Type B pancreatic cell (in vitro differentiated cells): ENCODE measurements around the gene NCOA4. TPM values are rescaled to one million over a fixed set of nuclear protein-coding genes. Genes with fewer than 3 reads are reported as not detected.
A peak's percentile ranks its signal among the peaks of the same experiment; 100 is the strongest.

Experiments used
- DNase-seq: peaks from one replicate; pipeline ENCODE4 v3.0.0; 2021; ENCODE audit warnings: mixed read lengths; ENCODE audit not compliant: unreplicated experiment; ENCODE audit errors: extremely low spot score
- H3K27ac Mint-ChIP-seq: 2 replicates; pipeline ENCODE4 v1.8.0; 2021; ENCODE audit warnings: mild to moderate bottlenecking, mixed read lengths
- H3K27me3 Mint-ChIP-seq: 2 replicates; pipeline ENCODE4 v1.8.0; 2021; ENCODE audit warnings: mixed read lengths
- H3K36me3 Mint-ChIP-seq: 2 replicates; pipeline ENCODE4 v1.8.0; 2021; ENCODE audit warnings: mixed read lengths
- H3K4me1 Mint-ChIP-seq: one replicate; pipeline ENCODE4 v1.8.0; 2021; ENCODE audit warnings: mixed read lengths; ENCODE audit not compliant: unreplicated experiment
- H3K4me3 Mint-ChIP-seq: 2 replicates; pipeline ENCODE4 v1.8.0; 2021; ENCODE audit warnings: mild to moderate bottlenecking, mixed read lengths
- H3K9me3 Mint-ChIP-seq: 2 replicates; pipeline ENCODE4 v1.8.0; 2021; ENCODE audit warnings: mixed read lengths
- long read RNA-seq: library from polyadenylated mRNA; unstranded; transcript quantifications from one replicate; pipeline ENCODE4 v2.0.0, GENCODE V29; 2020
- total RNA-seq: library from RNA; stranded (reverse); gene quantifications from 2 replicates; pipeline ENCODE4 v1.2.1, GENCODE V29; 2021; ENCODE audit warnings: low replicate concordance
- TF ChIP-seq, protein P1 (sequence below): fragments of 200-600 bp; sonication (generic); conservative IDR thresholded peaks from 2 replicates; pipeline ENCODE4 v1.5.0; 2021; ENCODE audit warnings: antibody characterized with exemption, mild to moderate bottlenecking

The NCOA4 gene
- total RNA-seq: 105 and 135 TPM in 2 replicates
- long read RNA-seq, transcript NCOA4-207 (10 exons, 3,489 nt): minor isoform, 9 of 442 reads
- long read RNA-seq, transcript NCOA4-204 (10 exons, 3,549 nt): major isoform, 284 of 442 reads
- long read RNA-seq, partial matches to known transcripts: 91 of 442 reads
- long read RNA-seq, other reads (novel, unspliced or antisense): 54 of 442 reads

DNA sequence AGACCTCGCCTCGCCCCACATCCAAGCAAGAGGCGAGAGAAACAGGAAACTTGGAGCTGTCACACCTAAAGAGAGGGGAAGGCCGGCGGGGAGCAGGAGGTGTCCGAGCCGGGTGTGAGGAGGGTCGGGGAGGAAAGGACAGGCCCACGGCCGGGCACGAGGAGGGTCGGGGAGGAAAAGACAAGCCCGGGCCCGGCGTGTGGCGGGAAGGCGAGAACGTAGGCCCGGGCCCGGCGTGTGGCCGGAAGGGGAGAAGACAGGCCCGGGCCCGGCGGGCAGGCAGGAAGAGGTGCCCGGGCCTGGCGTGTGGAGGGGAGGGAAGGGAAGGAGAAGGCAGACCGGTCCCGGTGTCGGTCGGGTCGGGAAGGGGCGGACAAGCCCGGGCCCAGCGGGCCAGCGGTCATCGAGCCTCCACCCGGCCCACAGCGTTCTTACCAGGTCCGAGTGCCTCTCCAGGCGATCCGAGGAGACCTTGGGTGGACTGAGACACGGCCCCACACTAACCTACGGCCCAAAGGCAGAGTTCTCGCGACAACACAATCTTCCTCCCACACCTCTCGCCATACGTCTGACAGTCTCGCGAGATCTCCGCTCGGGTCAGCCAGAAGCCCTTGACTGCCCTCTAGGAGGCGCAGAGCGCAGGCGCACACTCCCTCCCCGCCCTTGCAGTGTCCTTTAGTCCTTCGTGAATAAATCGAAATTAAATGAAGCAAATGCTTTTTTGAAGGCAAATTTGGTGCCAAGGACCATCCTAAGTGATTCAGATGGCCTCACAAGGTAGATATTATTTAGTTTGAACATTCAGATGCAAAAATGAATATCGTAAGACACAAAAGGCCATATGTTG lies at the start of gene NCOA4:
Gene NCOA4 (minus strand): TSS at position 533 of the 847 bp plus-strand sequence. CDS start 13,943 bp downstream, outside the sequence.
- Mint-ChIP-seq H3K4me1 (peaks cover 36% of the 10 kb centered on the region), H3K27me3 (no peaks in the 10 kb centered on the region), H3K27ac (peak within 1 kb of the TSS; percentile 96), H3K9me3 (peaks cover 3% of the 10 kb centered on the region), H3K36me3 (peaks cover 8% of the 10 kb centered on the region), H3K4me3 (peak within 1 kb of the TSS; percentile 93)
- DNase-seq: peak; percentile 96
- TF ChIP-seq, protein P1, sequence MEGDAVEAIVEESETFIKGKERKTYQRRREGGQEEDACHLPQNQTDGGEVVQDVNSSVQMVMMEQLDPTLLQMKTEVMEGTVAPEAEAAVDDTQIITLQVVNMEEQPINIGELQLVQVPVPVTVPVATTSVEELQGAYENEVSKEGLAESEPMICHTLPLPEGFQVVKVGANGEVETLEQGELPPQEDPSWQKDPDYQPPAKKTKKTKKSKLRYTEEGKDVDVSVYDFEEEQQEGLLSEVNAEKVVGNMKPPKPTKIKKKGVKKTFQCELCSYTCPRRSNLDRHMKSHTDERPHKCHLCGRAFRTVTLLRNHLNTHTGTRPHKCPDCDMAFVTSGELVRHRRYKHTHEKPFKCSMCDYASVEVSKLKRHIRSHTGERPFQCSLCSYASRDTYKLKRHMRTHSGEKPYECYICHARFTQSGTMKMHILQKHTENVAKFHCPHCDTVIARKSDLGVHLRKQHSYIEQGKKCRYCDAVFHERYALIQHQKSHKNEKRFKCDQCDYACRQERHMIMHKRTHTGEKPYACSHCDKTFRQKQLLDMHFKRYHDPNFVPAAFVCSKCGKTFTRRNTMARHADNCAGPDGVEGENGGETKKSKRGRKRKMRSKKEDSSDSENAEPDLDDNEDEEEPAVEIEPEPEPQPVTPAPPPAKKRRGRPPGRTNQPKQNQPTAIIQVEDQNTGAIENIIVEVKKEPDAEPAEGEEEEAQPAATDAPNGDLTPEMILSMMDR: peak; percentile 77

DNA sequence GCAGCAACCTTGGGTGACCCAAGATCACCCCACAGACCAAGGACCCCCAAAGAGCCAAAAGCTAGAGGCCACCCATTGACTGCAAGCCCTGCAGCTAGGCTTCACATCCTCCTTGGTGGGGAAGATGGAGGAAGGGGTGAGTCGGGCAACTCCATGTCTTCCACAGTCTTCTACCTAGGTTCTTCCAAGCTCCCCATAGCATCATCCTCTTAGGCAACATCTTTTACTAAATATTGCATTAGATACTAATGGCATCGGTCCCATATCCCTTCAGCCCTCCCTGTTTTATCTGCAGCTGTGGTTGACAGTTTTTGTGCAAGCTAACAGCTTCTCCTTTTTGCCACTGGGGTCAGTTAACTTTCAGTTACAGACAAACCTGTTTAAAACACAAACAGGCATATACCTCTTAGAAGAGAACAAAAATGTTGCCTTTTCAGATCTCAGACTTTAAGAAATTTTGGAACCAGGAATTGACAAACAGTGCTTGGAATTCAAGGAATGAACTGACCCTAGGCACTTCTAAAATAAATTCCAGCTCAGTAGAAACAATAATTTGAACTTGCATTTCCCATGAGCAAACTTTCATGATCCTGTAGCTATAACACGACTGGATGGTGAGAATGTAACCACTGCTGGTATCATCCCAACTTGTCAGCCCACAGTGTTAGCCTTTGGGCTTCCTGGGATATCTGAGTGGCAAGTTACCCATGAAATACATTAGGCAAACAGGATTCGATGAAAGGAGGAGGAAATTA lies 49.6 kb upstream of the NCOA4 start:
- DNase-seq: no peak
- Mint-ChIP-seq H3K27ac (no peak overlapping the region), H3K9me3 (no peaks in the 10 kb centered on the region), H3K4me3 (no peak overlapping the region), H3K27me3 (peaks cover 3% of the 10 kb centered on the region), H3K4me1 (no peaks in the 10 kb centered on the region), H3K36me3 (no peaks in the 10 kb centered on the region)
- TF ChIP-seq, protein P1: no peak

DNA sequence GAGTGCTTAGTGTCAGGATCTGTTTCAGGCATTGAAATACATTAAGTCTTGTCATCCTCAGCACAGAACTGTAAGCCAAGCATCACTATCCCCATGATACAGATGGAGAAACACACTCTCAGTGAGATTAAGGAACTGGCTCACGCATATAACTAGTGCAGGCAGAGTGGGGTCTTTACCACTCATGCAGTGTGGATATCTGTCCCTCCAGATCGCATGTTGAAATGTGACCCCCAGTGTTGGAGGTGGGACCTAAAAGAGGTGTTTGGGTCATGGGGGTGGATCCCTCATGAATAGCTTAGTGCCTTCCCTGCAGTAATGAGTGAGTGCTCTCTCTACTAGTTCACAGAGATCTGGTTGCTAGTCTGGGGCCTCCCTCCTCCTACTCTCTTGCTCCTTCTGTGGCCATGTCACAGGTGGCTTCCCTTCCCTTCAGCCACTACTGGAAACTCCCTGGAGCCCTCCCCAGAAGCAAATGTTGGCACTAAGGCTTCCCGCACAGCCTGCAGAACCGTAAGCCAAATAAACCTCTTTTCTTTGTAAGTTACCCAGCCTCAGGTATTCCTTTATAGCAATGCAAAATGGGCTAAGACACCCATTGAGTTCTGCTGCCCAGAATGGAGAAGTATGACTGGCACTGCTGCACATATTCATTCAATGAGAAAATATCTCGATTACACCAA lies 47.4 kb upstream of the NCOA4 start:
- H3K27ac Mint-ChIP-seq: no peak overlapping the region
- no peak for DNase-seq
- no peak overlapping the region for H3K4me3 Mint-ChIP-seq
- no peaks in the 10 kb centered on the region for H3K4me1 Mint-ChIP-seq
- TF ChIP-seq, protein P1: no peak
- no peaks in the 10 kb centered on the region for H3K36me3 Mint-ChIP-seq
- peaks cover 3% of the 10 kb centered on the region for H3K27me3 Mint-ChIP-seq
- no peaks in the 10 kb centered on the region for H3K9me3 Mint-ChIP-seq

DNA sequence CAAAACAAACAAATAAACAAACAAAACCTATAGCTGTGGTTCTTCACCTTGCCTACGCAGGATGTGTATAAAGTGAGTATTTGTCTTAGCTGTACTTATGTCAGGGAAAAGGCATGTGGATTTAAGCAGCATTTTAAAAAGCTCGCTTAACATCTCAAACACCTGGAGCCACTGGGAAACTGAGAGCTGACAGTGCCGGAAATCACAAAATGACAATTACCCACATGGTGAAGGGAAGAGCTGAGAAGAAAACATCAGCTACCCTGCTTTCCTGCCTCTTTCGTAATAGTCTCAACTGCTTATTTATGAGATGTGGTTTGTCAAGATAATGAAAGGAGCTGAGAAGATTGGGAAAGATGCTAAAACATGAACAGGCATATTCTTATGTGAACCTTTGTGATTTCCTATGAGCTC lies 46.7 kb upstream of the NCOA4 start:
- H3K27me3 Mint-ChIP-seq: peaks cover 3% of the 10 kb centered on the region
- H3K9me3 Mint-ChIP-seq: no peaks in the 10 kb centered on the region
- no peaks in the 10 kb centered on the region for H3K4me1 Mint-ChIP-seq
- no peak for DNase-seq
- H3K36me3 Mint-ChIP-seq: no peaks in the 10 kb centered on the region
- no peak overlapping the region for H3K4me3 Mint-ChIP-seq
- TF ChIP-seq, protein P1: no peak
- no peak overlapping the region for H3K27ac Mint-ChIP-seq

DNA sequence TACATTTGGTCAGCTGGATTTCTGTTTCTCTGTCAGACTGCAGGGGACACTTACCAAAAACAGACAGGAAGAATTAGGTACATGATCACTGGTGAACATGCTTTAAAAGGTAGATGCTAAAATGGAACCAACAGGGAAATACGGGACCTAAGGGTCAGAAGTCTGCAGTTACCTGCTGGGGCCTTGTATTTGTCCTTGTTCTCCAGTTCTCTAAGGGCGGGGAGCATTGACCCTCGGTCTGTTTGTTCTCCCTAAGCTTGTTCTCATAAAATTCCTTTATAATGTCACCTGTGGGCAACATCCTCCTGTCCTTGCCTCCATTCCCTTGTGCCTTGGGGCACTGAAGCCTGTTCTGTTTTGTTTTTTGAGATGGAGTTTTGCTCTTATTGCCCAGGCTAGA lies 45.4 kb upstream of the NCOA4 start:
- H3K9me3 Mint-ChIP-seq: no peaks in the 10 kb centered on the region
- no peaks in the 10 kb centered on the region for H3K36me3 Mint-ChIP-seq
- H3K27me3 Mint-ChIP-seq: peaks cover 3% of the 10 kb centered on the region
- H3K4me1 Mint-ChIP-seq: no peaks in the 10 kb centered on the region
- H3K27ac Mint-ChIP-seq: no peak overlapping the region
- TF ChIP-seq, protein P1: no peak
- no peak overlapping the region for H3K4me3 Mint-ChIP-seq
- no peak for DNase-seq
